NCI-H2196 treated with DMSO at 0.1 percent for 48 hours (cell line): ENCODE data around the gene BTNL3.
"Not testable (repeated sequence)": the region's sequence is repeated elsewhere in the genome, so short reads cannot be mapped to it uniquely, and the experiment has no call there.

ENCODE experiments used
- DNase-seq: peaks from one replicate; lab custom pipeline; 2025; ENCODE audit not compliant: unreplicated experiment; lab: John Stamatoyannopoulos, UW

Gene BTNL3, protein sequence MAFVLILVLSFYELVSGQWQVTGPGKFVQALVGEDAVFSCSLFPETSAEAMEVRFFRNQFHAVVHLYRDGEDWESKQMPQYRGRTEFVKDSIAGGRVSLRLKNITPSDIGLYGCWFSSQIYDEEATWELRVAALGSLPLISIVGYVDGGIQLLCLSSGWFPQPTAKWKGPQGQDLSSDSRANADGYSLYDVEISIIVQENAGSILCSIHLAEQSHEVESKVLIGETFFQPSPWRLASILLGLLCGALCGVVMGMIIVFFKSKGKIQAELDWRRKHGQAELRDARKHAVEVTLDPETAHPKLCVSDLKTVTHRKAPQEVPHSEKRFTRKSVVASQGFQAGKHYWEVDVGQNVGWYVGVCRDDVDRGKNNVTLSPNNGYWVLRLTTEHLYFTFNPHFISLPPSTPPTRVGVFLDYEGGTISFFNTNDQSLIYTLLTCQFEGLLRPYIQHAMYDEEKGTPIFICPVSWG

DNA sequence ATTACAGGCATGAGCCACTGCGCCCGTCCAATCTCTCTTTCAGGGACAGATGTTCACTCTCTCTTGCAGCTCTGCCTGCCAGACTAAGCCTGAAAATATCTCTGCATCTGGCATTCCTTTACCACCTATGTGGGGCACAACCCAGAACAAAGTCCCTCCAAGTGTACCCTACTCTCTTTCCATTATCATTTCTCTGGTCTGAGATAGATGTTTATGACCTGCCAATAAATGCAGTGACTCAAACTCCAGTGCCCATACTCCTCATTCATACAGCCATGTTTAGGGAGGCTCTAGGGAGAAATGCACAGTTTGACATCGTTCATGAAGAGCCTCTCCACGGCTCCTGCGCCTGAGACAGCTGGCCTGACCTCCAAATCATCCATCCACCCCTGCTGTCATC, at the start of gene BTNL3:
Gene BTNL3, plus strand, starts transcription at position 255 of the 400 bp plus-strand sequence. CDS start 183 bp downstream, outside the sequence.
- DNase-seq: no peak

DNA sequence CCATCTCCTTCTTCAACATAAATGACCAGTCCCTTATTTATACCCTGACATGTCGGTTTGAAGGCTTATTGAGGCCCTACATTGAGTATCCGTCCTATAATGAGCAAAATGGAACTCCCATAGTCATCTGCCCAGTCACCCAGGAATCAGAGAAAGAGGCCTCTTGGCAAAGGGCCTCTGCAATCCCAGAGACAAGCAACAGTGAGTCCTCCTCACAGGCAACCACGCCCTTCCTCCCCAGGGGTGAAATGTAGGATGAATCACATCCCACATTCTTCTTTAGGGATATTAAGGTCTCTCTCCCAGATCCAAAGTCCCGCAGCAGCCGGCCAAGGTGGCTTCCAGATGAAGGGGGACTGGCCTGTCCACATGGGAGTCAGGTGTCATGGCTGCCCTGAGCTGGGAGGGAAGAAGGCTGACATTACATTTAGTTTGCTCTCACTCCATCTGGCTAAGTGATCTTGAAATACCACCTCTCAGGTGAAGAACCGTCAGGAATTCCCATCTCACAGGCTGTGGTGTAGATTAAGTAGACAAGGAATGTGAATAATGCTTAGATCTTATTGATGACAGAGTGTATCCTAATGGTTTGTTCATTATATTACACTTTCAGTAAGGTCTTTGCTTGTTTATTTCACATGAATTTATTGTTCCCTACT, 38.2 kb upstream of the BTNL3 start:
- no peak for DNase-seq

DNA sequence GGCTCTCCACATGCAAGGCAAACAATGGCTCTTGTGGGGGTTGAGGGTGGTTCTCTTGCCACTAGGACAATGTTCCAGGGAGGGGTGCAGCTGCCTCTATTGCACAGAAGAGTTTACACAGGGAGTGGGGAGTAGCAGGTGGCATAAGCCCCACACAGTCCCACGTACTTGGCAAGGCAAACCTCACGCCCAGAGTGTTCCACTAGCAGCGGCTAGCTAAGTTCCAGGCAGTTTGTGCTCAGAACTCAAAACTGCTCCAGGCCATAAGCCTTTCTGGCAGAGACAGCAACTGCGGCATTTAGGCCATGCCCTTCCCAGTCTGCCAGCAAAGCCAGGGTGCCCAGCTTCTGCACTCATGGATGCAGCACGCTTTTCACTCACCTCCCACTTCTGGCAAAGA, 29.0 kb upstream of the BTNL3 start:
- DNase-seq: no peak

DNA sequence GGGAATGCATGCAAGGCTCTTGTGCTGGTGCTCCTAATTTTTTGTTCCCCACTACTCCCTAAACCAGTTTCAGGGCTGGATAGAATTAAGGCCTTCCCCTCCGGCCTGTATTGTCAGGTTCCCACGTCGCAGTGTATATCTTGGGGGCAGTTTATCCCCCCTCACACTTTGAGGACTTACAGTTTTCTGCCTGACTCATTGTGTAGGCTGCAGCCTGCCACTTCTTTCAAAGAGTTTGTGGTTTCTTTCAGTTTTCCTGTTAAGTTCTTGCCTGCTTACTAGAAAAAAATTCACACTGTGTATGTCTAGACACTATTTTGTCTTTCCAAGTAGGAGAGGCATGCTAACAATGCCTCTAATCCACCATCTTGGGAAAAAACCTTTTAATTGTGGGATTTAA, 28.4 kb upstream of the BTNL3 start:
- no peak for DNase-seq

DNA sequence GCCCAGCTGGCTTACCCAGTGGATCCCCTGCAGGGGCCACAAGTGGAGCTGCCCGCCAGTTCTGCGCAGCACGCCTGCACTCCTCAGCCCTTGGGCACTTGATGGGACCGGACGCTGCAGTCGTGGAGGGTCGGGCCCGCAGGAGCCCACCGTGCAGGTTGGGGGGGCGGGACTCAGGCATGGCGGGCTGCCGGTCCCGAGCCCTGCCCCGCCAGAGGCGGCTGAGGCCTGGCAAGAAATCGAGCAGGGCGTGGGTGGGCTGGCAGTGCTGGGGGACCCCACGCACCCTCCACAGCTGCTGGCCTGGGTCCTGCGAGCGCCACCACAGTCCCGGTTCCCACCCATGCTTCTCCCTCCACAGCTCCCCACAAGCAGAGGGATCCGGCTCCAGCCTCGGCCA, 19.2 kb upstream of the BTNL3 start:
- DNase-seq: no peak

DNA sequence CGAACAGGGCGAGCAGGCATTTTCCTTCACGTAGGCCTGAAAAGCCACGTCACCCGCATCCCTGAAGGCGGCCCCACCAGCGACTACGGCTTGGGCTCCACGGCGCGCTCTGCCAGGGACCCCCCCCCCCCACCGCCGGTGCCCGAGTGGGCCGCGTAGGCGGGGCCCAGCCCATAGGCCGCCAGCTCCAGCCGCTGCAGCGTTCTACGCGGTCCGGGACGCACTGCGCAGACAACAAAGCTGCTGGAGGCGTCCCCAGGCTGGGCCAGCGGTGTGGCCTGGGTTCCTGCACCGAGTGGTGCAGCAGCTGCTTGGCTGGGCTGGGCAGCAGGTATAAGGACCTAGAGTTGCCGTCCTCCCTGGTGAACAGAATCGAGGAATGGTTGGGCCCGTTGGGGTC, 18.3 kb upstream of the BTNL3 start:
- DNase-seq: no peak

DNA sequence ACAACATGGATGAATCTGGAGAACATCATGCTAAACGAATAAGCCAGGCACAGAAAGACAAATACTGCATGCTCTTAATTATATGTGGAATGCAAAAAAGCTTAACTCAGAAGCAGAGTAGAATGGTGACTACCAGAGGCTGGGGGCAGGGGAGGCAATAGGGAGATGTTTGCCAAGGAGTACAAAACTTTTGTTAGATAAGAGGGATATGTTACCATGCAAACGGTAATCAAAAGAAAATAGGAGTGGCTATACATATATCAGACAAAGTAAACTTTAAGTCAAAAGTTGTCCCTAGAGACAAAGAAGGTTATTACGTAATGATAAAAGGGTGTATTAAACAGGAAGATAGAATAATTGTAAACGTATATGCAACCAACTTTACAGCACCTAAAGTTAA, 17.8 kb upstream of the BTNL3 start:
- DNase-seq: no peak

DNA sequence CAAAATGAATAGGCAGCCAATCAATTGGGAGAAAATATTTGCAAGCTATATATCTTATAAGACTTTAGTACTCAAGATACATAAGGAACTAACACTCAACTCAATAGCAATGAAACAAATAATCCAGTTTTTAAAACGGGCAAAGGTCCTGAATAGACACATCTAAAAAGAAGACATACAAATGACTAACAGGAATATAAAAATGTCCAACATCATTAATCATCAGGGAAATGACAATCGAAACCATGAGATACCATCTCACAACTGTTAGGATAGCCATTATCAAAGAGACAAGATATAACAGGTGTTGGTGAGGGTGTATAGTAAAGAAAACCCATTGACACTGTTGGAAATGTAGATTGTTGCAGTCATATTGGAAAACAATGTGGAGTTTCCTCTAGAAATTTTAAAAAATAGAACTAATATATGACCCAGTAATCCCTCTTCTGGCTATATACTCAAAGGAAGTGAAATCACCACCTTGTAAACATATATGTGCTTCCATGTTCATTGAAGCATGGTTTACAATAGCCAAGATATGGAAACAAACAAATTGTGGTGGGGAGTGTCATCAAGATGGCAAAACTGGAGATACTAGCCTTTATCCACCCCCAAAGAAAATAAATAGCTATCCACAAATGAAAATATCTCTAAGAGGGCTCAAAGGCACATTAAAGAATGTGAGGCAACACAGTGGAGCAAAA, 13.9 kb upstream of the BTNL3 start:
- no peak for DNase-seq

DNA sequence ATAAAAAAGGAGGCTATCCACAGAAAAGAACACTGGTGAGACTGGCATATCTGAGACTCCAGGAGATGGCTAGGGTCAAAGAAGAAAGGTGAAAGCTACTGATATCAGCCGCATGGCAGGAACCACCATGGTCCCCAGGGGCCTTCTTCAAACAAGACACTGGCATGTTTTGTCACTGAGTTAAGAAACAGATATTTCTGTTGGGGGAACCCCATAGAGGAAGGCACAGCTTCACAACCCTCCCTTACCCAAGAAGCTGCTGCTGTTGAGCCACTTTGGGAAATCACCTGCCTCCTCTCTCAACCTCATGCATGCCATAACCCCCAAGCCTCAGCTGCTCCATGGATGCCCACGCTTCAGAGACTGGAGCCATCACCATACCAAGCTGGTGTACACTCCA, 13.3 kb upstream of the BTNL3 start:
- DNase-seq: no peak

DNA sequence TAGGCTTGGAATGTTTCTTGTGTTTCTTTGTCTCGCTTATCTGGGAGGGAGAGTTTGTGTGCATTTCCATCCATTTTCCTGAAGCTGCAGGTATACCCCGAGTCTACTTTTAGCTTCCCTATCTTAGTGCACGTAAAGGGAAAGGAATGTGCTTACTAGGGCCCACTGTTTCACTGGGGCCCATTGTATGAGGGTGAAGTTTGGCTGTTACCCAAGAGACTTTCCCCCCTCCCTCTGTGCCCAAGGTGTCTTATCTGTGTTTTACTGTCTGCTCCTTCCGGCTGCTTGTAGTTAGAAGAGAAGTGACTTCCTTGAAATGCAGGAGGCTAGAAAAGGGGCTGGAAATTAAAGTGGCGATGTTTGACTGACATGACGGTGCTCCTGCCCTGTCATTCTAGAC, 12.1 kb upstream of the BTNL3 start:
- no peak for DNase-seq

DNA sequence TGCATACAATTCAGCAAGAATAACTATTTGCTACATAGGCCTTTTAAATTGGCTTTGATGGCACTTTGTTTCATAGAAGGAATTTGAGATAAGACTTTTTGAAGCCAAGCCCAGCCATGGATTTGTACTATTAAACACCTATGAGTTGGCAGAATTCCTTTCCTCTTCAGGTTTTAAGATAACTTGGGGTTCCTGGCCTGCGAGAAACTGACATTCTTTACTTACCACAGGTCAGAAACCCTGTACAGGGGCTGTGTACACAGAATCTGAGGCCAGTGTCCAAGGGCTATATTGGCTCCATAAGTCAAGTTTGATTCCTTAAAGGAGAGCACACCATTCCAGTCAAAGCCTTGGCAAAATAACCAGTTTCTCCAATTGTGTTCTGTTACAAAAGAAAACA, 10.8 kb upstream of the BTNL3 start:
- no peak for DNase-seq

DNA sequence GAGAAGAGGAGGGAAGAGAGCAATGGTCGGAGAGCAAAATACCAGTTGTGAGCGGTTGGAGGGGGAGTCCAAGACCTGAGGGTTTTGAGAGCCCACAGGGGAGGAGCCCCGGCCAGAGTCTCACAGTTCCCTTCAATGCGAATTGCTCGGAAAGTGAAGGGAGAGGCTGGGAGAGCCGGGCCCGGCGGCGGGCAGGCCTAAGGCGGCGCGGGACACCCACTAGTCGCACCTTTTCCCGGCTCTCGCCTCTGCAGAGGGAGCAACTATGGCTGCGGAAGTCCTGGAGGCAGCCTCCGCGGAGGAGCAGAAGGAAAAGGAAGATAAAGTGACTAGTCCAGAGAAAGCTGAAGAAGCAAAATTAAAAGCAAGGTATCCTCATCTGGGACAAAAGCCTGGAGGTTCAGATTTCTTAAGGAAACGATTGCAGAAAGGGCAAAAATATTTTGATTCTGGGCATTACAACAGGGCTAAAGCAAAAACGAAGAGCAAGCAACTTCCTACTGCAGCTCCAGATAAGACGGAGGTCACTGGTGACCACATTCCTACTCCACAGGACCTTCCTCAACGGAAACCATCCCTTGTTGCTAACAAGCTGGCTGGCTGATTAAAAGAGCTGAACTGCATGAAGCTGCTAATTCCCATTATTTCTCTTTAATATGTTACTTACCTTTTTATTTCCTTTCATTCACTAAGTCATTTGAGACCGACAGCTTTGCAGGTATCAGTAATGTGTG, 6.5 kb upstream of the BTNL3 start:
- no peak for DNase-seq

DNA sequence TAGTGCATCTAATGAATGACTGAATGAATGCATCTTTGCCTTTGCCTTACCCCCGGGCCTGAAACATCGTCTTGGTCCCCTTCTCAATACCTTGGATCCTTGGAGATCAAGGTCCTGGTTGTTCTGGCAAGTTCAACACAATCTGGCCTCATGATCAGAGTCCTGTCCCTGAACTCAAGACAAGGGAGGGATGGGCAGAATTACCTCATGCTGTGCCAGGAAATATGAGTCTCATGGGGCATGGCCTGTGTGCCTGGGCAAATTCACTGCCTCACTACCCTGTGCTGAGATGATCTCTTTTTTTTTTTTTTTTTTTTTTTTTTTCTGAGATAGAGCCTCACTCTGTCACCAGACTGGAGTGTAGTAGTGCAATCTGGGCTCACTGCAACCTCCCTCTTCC, 630 bp upstream of the BTNL3 start:
- no peak for DNase-seq

DNA sequence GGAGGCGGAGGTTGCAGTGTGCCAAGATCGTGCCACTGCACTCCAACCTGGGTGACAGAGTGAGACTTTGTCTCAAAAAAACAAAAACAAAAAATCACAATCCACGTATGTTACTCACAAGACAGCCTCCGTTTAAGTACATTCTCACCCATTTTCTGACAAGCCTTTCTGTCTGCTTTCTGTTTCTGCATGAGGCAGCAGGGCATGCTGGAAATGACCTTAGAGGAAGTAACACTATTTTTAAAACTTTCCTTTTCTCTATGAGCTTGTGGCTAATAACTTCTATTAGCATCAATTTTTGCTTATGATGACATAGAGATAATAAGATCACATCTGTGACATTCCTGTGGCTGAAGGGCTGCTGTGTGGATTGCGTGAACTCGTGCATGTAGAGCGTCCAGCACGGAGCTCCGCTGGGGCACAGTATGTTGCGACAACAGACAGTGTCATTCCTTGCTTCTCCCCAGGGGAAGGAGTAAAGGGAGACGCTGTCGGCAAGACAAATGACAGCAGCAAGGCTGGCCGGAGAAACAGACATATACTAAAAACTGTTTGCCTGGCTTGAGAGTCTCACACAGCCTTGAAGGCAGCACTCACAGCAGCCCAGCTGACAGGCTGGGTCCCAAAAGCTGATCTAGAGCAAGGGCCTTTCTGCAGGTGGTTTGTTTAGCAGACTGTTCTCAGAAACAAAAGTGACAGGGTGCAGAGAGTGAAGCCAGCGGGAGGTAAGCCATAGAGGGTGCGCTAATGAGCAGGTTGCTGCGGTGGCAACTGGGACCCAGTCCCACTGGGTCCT, 1.6 kb downstream of the BTNL3 start:
- DNase-seq: no peak

DNA sequence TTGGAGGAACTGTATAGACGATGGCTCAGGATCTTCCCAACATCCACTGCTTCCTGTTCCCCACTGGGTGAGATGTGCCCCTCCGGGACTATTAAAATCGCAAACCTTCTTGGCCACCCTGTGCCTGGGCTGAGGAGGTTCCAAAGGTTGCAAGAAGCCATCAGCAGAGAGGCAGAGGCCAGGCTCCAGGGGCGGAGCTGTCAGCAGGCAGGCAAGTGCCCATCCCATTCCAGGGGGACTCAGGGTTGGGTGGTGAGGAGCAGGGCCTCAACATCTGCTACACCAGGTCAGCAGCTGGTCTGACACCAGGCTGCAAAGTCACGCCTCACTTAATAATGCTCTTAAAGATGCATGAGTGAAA, 2.2 kb downstream of the BTNL3 start:
- DNase-seq: no peak

DNA sequence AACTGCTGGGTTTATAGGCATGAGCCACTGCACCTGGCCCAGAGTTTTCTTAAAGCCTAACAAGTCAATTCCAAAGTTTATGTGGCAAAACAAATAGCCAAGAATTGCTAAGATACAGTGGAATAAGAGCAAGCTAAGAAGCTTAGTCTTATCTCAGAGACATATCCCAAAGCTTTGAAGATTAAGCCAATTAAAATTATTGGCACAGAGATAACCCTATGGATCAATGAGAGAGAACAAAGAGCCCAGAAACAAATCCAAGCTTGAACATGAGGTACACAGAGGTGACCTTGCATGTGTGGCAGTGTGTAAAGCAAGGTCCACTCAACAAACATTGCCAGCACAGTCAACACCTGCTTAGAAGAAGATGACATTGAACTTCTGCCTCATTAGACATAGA, 13.3 kb downstream of the BTNL3 start:
- DNase-seq: no peak

DNA sequence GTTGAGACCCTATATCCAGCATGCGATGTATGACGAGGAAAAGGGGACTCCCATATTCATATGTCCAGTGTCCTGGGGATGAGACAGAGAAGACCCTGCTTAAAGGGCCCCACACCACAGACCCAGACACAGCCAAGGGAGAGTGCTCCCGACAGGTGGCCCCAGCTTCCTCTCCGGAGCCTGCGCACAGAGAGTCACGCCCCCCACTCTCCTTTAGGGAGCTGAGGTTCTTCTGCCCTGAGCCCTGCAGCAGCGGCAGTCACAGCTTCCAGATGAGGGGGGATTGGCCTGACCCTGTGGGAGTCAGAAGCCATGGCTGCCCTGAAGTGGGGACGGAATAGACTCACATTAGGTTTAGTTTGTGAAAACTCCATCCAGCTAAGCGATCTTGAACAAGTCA, 17.1 kb downstream of the BTNL3 start:
- DNase-seq: no peak

DNA sequence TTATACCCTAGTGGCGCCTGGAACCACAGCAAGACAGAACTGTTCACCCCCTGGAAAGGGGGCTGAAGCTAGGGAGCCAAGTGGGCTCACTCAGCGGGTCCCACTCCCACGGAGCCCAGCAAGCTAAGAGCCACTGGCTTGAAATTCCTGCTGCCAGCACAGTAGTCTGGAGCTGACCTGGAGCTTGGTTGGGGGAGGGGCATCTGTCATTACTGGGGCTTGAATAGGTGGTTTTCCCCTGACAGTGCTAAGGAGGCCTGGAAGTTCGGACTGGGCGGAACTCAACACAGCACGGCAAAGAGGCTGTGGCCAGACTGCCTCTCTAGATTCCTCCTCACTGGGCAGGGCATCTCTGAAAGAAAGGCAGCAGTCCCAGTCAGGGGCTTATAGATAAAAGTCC, 19.5 kb downstream of the BTNL3 start:
- no peak for DNase-seq

DNA sequence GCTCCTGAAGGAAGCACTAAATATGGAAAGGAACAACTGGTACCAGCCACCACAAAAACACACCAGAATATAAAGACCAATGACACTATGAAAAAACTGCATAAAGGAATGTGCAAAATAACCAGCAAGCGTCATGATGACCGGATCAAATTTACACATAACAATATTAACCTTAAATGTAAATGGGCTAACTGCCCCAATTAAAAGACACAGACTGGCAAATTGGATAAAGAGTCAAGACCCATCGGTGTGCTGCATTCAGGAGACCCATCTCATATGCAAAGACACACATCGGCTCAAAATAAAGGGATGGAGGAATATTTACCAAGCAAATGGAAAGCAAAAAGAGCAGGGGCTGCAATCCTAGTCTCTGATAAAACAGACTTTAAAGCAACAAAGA, 21.4 kb downstream of the BTNL3 start:
- DNase-seq: not testable (repeated sequence)

DNA sequence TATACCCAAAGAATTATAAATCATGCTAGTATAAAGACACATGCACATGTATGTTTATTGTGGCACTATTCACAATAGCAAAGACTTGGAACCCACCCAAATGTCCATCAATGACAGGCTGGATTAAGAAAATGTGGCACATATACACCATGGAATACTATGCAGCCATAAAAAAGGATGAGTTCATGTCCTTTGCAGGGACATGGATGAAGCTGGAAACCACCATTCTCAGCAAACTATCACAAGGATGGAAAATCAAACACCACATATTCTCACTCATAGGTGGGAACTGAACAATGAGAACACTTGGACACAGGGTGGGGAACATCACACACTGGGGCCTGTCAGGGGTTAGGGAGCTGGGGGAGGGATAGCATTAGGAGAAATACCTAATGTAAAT, 26.0 kb downstream of the BTNL3 start:
- not testable (repeated sequence) for DNase-seq

DNA sequence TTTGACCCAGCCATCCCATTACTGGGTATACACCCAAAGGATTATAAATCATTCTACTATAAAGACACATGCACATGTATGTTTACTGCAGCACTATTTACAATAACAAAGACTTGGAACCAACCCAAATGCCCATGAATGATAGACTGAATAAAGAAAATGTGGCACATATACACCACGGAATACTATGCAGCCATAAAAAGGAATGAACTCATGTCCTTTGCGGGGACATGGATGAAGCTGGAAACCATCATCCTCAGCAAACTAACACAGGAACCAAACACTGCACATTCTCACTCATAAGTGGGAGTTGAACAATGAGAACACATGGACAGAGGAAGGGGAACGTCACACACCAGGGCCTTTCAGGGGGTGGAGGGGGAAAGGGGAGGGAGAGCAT, 28.8 kb downstream of the BTNL3 start:
- not testable (repeated sequence) for DNase-seq
